Activated T-cell treated with anti-CD3 and anti-CD28 coated beads for 48 hours (primary cell): Measurements from ENCODE around the gene ZNF662.

Experiments
- DNase-seq: peaks from one replicate; pipeline ENCODE4 v3.0.0-alpha.2; 2020; ENCODE audit warnings: low read depth

Gene ZNF662

GRCh38 chr3:42936157-42936981 lies 30.4 kb downstream of the ZNF662 start:
- DNase-seq: no peak

- no peak for DNase-seq
These were observed 31.4 kb downstream of the ZNF662 start for GRCh38 chr3:42937334-42937733.

DNA sequence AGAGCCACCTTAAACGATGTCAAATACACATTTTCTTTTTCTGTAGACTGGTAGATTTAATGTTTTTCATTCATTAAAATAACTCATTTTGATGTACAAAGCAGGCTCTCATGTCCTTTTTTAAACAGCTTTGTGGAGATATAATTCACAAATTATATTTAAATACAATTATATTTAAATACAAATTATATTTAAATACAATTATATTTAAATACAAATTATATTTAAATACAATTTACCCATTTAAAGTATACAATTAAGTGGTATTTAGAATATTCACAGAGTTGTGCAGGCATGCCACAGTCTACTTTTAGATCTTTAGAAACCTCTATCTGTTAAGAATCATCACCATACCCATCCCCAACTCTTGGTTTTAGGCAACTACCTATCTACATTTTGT lies 36.8 kb downstream of the ZNF662 start:
- no peak for DNase-seq

GRCh38 chr3:42946050-42946449 lies 40.1 kb downstream of the ZNF662 start:
- no peak for DNase-seq

- DNase-seq: no peak
These were observed 51.6 kb downstream of the ZNF662 start for GRCh38 chr3:42957573-42957972.

- no peak for DNase-seq
These were observed 54.3 kb downstream of the ZNF662 start for GRCh38 chr3:42960282-42960681.

DNA sequence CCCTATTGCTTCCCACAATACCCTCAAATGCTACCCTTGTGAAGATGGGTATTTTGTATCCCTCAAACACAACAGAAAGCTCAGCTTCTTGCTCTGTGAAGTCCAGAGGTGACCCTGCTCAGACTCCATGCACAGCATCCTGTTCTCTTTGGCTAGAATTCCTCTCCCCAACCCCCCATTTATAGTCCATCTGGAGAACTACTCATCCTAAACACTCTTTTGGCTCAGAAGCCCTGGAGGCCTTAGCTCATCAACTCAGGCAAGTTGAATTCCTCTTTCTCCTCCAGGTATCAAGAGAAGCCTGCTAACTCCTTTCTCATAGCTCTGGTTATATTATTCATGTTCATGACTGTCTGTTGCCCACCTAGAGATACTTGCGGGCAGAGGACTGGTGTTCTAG lies 54.8 kb downstream of the ZNF662 start:
- no peak for DNase-seq

- no peak for DNase-seq
These were observed 55.7 kb downstream of the ZNF662 start for GRCh38 chr3:42961633-42962032.

DNA sequence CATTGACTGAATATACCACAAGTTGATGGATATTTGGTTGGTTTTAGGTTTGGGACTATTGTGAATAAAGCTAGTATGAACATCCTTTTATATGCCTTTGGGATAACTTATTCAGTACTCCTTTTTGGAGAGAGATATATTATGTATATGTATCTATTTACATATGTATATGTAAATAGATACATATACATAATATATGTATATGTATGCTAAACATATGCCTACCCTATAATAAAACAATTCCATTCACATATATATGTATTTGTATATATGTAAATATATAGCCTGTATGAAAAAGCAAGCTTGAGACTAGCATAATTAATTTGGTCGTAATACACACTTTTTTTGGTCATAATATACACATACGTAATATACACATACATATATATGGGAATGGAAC lies 57.3 kb downstream of the ZNF662 start:
- DNase-seq: no peak

DNA sequence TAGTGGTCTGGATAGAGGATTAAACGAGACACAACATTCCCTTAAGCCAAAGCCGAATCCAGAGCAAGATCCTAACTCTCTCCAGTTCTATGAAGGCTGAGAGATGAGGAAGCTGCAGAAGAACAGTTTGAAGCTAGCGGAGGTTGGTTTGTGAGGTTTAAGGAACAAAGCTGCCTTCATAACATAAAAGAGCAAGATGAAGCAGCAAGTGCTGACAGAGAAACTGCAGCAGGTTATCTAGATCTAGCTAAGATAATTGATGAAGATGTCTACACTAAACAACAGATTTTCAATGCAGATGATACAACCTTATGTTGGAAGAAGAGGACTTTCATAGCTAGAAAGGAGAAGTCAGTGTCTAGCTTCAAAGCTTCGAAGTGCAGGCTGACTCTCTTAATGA lies 58.3 kb downstream of the ZNF662 start:
- DNase-seq: no peak
